Naive thymus-derived CD4-positive, alpha-beta T cell (primary cell): Measurements from ENCODE around the gene JADE2. TPM values are rescaled to one million over a fixed set of nuclear protein-coding genes. Genes with fewer than 3 reads are reported as not detected.
"Not testable (repeated sequence)": the region's sequence is repeated elsewhere in the genome, so short reads cannot be mapped to it uniquely, and the experiment has no call there.

Experiments used
- ATAC-seq: fragments of 150-1000 bp; cut with Tn5 transposase; 2 replicates; pipeline ENCODE4 v1.10.0; 2021; ENCODE audit warnings: mild to moderate bottlenecking, moderate library complexity
- CTCF ChIA-PET: fragments of 350-600 bp; sonication (Branson Sonifier 250); formaldehyde crosslinking; loops from one replicate; lab custom pipeline; 2021; ENCODE audit warnings: antibody characterized with exemption; lab: Charles Lee
- POLR2A ChIA-PET: fragments of 350-600 bp; sonication (Branson Sonifier 250); formaldehyde crosslinking; loops from one replicate; lab custom pipeline; 2021; ENCODE audit warnings: antibody characterized with exemption, inconsistent platforms; lab: Charles Lee
- DNase-seq, 9 donors: peaks; one replicate each; pipeline versions ENCODE4 v3.0.0 to v3.0.0-alpha.2; 2020 to 2022; ENCODE audit warnings: mixed read lengths in 1 of 9
- H3K27ac ChIP-seq: one replicate; pipeline ENCODE4 v1.7.0; 2013; ENCODE audit warnings: mild to moderate bottlenecking, low read depth, low read length, moderate library complexity
- H3K27me3 ChIP-seq, 2 donors: one replicate each; pipeline ENCODE4 v1.7.0; 2013; ENCODE audit warnings: low read length in 2 of 2, mild to moderate bottlenecking in 2 of 2, moderate library complexity in 2 of 2; ENCODE audit not compliant: control insufficient read depth in 2 of 2, insufficient read depth in 2 of 2
- H3K36me3 ChIP-seq, 3 experiments: 1 replicate in 2 of 3; 2 replicates in 1 of 3; pipeline ENCODE4 v1.7.0; 2013; ENCODE audit warnings: low read length in 3 of 3, mild to moderate bottlenecking in 3 of 3, moderate library complexity in 1 of 3; ENCODE audit not compliant: insufficient read depth in 3 of 3, control insufficient read depth in 2 of 3
- H3K4me1 ChIP-seq, 2 donors: one replicate each; pipeline ENCODE4 v1.7.0; 2013; ENCODE audit warnings: low read length in 2 of 2, mild to moderate bottlenecking in 2 of 2, moderate library complexity in 1 of 2; ENCODE audit not compliant: control insufficient read depth in 2 of 2, insufficient read depth in 2 of 2
- H3K4me3 ChIP-seq: 2 replicates; pipeline ENCODE4 v1.7.0; 2013; ENCODE audit warnings: mild to moderate bottlenecking, low read length
- H3K9me3 ChIP-seq, 3 experiments: 1 replicate in 2 of 3; 2 replicates in 1 of 3; pipeline ENCODE4 v1.7.0; 2013; ENCODE audit warnings: low read length in 3 of 3; ENCODE audit not compliant: control insufficient read depth in 2 of 3
- H3K27ac Mint-ChIP-seq, 9 donors: one replicate each; pipeline ENCODE4 v1.8.0; 2020 to 2022; ENCODE audit warnings: mixed read lengths in 9 of 9, mild to moderate bottlenecking in 8 of 9, moderate library complexity in 5 of 9, inconsistent platforms in 2 of 9
- H3K27me3 Mint-ChIP-seq, 5 donors: one replicate each; pipeline ENCODE4 v1.8.0; 2021 to 2022; ENCODE audit warnings: mixed read lengths in 5 of 5, mild to moderate bottlenecking in 1 of 5
- H3K36me3 Mint-ChIP-seq, 5 donors: one replicate each; pipeline ENCODE4 v1.8.0; 2020 to 2022; ENCODE audit warnings: mixed read lengths in 5 of 5, mild to moderate bottlenecking in 3 of 5, inconsistent platforms in 1 of 5
- H3K4me1 Mint-ChIP-seq, 7 donors: one replicate each; pipeline ENCODE4 v1.8.0; 2020 to 2022; ENCODE audit warnings: mixed read lengths in 7 of 7, mild to moderate bottlenecking in 3 of 7, inconsistent platforms in 1 of 7
- H3K4me3 Mint-ChIP-seq, 10 donors: one replicate each; pipeline ENCODE4 v1.8.0; 2020 to 2022; ENCODE audit warnings: mild to moderate bottlenecking in 10 of 10, mixed read lengths in 10 of 10, moderate library complexity in 6 of 10, inconsistent platforms in 2 of 10
- H3K9me3 Mint-ChIP-seq, 11 donors: one replicate each; pipeline ENCODE4 v1.8.0; 2020 to 2022; ENCODE audit warnings: mixed read lengths in 11 of 11, mild to moderate bottlenecking in 4 of 11, inconsistent platforms in 1 of 11, moderate library complexity in 1 of 11
- intact Hi-C, 2 donors: fragments of 100-400 bp; cut with micrococcal nuclease; formaldehyde crosslinking; loops; one replicate each; pipeline ENCODE4 v1.15.1; 2023
- polyA plus RNA-seq, 2 donors: library from polyadenylated mRNA; unstranded; fragments of 300-500 nt; fragmentation: Illumina TruSeq; gene quantifications; one replicate each; pipeline ENCODE4 v1.2.3, GENCODE V29; 2021
- total RNA-seq, 6 experiments: library from RNA in 5 of 6; stranded (reverse) in 5 of 6; gene quantifications; 1 replicate in 5 of 6; 2 replicates in 1 of 6; pipeline ENCODE4 v1.2.3 and lab custom pipeline; 2021 to 2026

JADE2 gene
- total and polyA plus RNA-seq, 7 experiments from 2014 or later, result 29.8 to 271 (median 129) TPM

DNA sequence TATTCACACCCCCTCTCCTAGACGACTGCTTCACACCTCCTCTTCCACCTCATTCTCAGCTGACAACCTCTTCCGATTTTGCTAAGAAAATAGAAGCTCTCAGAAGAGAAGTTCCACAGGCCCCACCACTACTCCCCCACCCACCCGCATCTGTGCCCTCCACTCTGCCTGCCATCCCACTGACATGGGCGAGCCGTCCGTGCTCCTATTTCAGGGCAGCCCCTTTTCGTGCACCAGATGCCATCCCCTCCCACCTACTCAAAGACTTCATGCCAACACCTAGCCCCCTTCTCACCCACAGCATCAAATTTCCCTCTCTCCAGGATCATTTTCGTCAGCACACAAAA, 34.6 kb upstream of the JADE2 start:
- H3K4me3 ChIP-seq, result no peak overlapping the region
- ChIA-PET CTCF (interaction anchor here (0.6 kb wide), 1 partner anchor 187 kb away, joined by 3 read pairs; no protein-coding TSS in a partner anchor), POLR2A (no interaction called here)
- H3K4me1 ChIP-seq, result no peaks in the 10 kb centered on the region
- H3K36me3 Mint-ChIP-seq, result no peaks in the 10 kb centered on the region
- no peaks in the 10 kb centered on the region for H3K27me3 ChIP-seq
- DNase-seq (no peak), ATAC-seq (no peak)
- H3K27ac Mint-ChIP-seq, result no peak overlapping the region
- H3K27me3 Mint-ChIP-seq, result no peaks in the 10 kb centered on the region
- H3K4me1 Mint-ChIP-seq, result peaks cover 0 to 8% (median 0%) of the 10 kb centered on the region in 7 donors
- H3K4me3 Mint-ChIP-seq, result no peak overlapping the region
- no peaks in the 10 kb centered on the region for H3K36me3 ChIP-seq
- no peak overlapping the region for H3K27ac ChIP-seq
- H3K9me3 ChIP-seq, result no peaks in the 10 kb centered on the region
- intact Hi-C loops, result no loop called here
- H3K9me3 Mint-ChIP-seq, result peaks cover 0 to 1% (median 0%) of the 10 kb centered on the region in 11 donors

DNA sequence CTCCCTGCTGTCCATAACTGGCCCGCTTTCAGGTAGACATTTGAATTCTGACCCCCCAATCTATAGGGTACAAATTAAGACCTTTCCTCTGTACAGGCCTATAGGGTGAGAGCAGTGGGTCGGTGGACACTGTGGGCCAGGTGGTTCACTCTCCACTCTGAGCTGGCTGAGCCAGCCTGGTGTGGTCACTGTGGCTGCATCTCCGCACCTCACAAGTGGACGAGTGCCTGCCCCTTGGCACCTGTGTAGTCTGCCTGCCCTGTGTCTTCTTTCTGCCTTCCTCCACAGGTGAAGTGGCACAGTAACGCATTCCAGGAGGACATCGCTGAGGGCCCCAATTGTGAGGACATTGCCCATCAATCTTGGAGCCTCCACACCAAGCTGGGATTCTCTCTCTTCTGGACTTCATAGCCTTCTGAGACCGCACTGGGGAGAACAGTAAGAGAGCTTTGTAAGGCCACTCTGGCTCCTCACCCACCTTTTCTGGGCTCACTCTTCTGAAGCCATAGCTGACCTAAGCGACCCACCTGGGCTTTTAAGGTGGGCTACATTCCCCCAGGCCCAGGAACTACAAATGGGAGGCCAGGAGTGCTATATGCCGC, 33.5 kb upstream of the JADE2 start:
- ChIA-PET POLR2A (no interaction called here), CTCF (interaction anchor here (0.9 kb wide), 1 partner anchor 26 kb away, joined by 4 read pairs; no protein-coding TSS in a partner anchor)
- intact Hi-C loops, result no loop called here

DNA sequence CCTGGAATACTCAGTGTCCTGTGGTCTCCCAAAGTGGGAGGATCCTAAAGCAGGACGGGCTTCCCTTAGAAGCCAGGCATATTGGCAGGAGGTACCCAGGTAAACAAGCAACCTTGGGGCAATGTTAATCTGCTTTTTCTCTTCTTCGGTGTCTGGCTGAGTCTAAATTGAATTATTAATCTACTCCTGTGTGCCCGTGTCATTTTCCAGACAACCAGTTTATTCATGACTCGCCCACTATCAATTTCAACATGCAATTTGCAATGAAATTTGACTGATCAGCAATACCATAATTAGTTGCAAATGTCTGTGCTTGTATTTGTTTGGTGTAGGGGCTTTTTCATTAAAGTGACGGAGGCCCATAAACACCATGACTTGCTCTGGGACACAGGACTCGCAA, 32.9 kb upstream of the JADE2 start:
- no peaks in the 10 kb centered on the region for H3K4me1 ChIP-seq
- H3K36me3 Mint-ChIP-seq, result no peaks in the 10 kb centered on the region
- ATAC-seq (no peak), DNase-seq (no peak)
- H3K4me3 ChIP-seq, result no peak overlapping the region
- peaks cover 0 to 8% (median 0%) of the 10 kb centered on the region in 7 donors for H3K4me1 Mint-ChIP-seq
- no peak overlapping the region for H3K27ac ChIP-seq
- no peaks in the 10 kb centered on the region for H3K9me3 ChIP-seq
- no peak overlapping the region for H3K4me3 Mint-ChIP-seq
- H3K27ac Mint-ChIP-seq, result no peak overlapping the region
- H3K27me3 Mint-ChIP-seq, result no peaks in the 10 kb centered on the region
- intact Hi-C loops, result no loop called here
- H3K9me3 Mint-ChIP-seq, result no peaks in the 10 kb centered on the region
- POLR2A ChIA-PET, result no interaction called here
- no peaks in the 10 kb centered on the region for H3K36me3 ChIP-seq
- no peaks in the 10 kb centered on the region for H3K27me3 ChIP-seq
- CTCF ChIA-PET, result interaction anchor here (0.9 to 1.4 kb wide), 2 partner anchors 9 to 26 kb away, joined by 3 to 4 read pairs; no protein-coding TSS in a partner anchor

More for the DNA sequence above, 33.5 kb upstream of the JADE2 start:
- Mint-ChIP-seq H3K36me3 (no peaks in the 10 kb centered on the region), H3K4me1 (peaks cover 0 to 8% (median 0%) of the 10 kb centered on the region in 7 donors), H3K9me3 (no peaks in the 10 kb centered on the region), H3K27me3 (no peaks in the 10 kb centered on the region), H3K27ac (no peak overlapping the region), H3K4me3 (no peak overlapping the region)
- no peak overlapping the region for H3K27ac ChIP-seq
- no peaks in the 10 kb centered on the region for H3K4me1 ChIP-seq
- ATAC-seq (no peak), DNase-seq (no peak)
- no peaks in the 10 kb centered on the region for H3K9me3 ChIP-seq
- no peak overlapping the region for H3K4me3 ChIP-seq
- H3K27me3 ChIP-seq, result no peaks in the 10 kb centered on the region
- no peaks in the 10 kb centered on the region for H3K36me3 ChIP-seq

DNA sequence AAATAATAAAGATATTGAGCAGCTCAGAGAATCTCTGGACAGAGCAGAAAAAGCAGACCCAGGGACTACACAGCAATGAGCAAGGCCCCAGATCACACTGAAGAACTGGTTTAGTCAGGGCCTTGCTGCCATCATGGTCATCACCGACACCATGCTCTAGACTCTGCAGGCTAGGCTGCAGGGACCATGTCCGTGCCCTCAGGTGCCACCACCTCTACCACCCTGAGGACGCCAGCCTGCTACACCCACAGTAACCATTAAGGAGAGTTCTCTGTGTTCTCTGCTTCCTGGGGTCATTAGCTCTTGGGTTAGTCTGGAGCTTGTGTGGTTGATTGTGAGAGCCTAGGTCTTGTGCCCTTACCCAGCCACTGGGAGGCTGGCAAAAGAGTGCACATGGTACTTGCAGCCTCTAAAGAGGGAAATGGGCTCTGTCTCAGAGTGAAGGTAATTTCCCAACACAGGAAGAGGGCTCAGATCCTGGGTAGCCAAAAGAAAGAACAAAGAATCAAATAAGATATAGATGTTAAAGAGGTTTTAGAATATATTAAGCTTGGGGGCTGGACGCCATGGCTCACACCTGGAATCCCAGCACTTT, 31.9 kb upstream of the JADE2 start:
- peaks cover 0 to 8% (median 0%) of the 10 kb centered on the region in 7 donors for H3K4me1 Mint-ChIP-seq
- Histone ChIP-seq H3K27ac (no peak overlapping the region), H3K4me3 (no peak overlapping the region), H3K27me3 (no peaks in the 10 kb centered on the region), H3K9me3 (no peaks in the 10 kb centered on the region), H3K36me3 (no peaks in the 10 kb centered on the region), H3K4me1 (no peaks in the 10 kb centered on the region)
- no peaks in the 10 kb centered on the region for H3K9me3 Mint-ChIP-seq
- H3K36me3 Mint-ChIP-seq, result no peaks in the 10 kb centered on the region
- ChIA-PET POLR2A (no interaction called here), CTCF (interaction anchor here (1.4 kb wide), 1 partner anchor 10 kb away, joined by 3 read pairs; no protein-coding TSS in a partner anchor)
- no peak overlapping the region for H3K4me3 Mint-ChIP-seq
- no peak for DNase-seq
- no peaks in the 10 kb centered on the region for H3K27me3 Mint-ChIP-seq
- ATAC-seq, result no peak
- intact Hi-C loops, result no loop called here
- H3K27ac Mint-ChIP-seq, result no peak overlapping the region

DNA sequence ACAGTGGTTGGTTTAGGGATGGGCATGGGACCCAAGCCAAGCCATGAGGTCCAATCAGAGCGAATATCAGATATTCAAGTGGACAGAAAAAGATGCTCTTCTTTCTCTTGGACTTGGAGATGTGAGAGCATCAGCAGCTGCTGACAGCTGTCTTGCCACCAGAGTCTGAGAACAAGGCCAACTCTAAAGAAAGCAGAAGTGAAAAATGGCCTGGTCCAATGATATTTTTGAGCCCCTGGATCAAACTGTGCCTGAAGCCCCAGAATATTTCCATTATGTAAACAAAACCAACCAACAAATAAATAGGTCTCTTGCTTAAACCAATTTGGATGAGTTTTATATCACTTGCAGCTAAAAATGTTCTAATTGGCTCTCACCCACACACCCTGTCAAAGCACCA, 30.7 kb upstream of the JADE2 start:
- peaks cover 0 to 10% (median 0%) of the 10 kb centered on the region in 7 donors for H3K4me1 Mint-ChIP-seq
- H3K27me3 Mint-ChIP-seq, result no peaks in the 10 kb centered on the region
- intact Hi-C loops, result no loop called here
- H3K9me3 Mint-ChIP-seq, result no peaks in the 10 kb centered on the region
- H3K27me3 ChIP-seq, result no peaks in the 10 kb centered on the region
- ATAC-seq, result no peak
- H3K27ac ChIP-seq, result no peak overlapping the region
- no peaks in the 10 kb centered on the region for H3K4me1 ChIP-seq
- no peaks in the 10 kb centered on the region for H3K36me3 ChIP-seq
- no peaks in the 10 kb centered on the region for H3K9me3 ChIP-seq
- POLR2A ChIA-PET, result interaction anchor here (0.9 to 1.1 kb wide), 2 partner anchors 29 to 31 kb away, joined by 3 to 4 read pairs; partner anchors contain the start of gene JADE2
- CTCF ChIA-PET, result no interaction called here
- H3K36me3 Mint-ChIP-seq, result no peaks in the 10 kb centered on the region
- no peak for DNase-seq
- no peak overlapping the region for H3K27ac Mint-ChIP-seq
- no peak overlapping the region for H3K4me3 Mint-ChIP-seq
- no peak overlapping the region for H3K4me3 ChIP-seq

DNA sequence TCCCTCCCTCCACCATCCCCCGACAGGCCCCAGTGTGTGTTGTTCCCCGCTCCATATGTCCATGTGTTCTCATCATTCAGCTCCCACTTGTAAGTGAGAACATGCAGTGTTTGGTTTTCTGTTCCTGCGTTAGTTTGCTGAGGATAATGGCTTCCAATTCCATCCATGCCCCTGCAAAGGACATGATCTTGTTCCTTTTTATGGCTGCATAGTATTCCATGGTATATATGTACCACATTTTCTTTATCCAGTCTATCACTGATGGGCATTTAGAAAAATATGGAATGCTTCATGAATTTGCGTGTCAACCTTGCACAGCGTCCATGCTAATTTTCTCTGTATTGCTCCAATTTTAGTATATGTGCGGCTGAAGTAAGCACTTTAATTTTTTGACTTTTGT, 25.6 kb upstream of the JADE2 start:
- DNase-seq, H3K36me3 ChIP-seq, H3K9me3 Mint-ChIP-seq, H3K36me3 Mint-ChIP-seq, H3K27me3 ChIP-seq, CTCF ChIA-PET, ATAC-seq, H3K4me3 ChIP-seq, H3K27me3 Mint-ChIP-seq, H3K9me3 ChIP-seq, H3K27ac ChIP-seq, POLR2A ChIA-PET, H3K4me3 Mint-ChIP-seq: not testable (repeated sequence)
- peaks cover 16 to 21% of the 10 kb centered on the region in 2 donors for H3K4me1 ChIP-seq
- Mint-ChIP-seq H3K4me1 (peaks cover 10 to 37% (median 14%) of the 10 kb centered on the region in 7 donors), H3K27ac (peak overlapping the region in 1 of 9 donors; percentile 57)
- intact Hi-C loops, result loop anchor here in 1 of 2 donors (5.0 kb wide), 1 partner anchor 33 kb away; no protein-coding TSS in a partner anchor
